CD8-positive, alpha-beta memory T cell (primary cell): ENCODE data around the gene SHISA6. TPM values are rescaled to one million over a fixed set of nuclear protein-coding genes. Genes with fewer than 3 reads are reported as not detected.
A peak's percentile ranks its signal among the peaks of the same experiment; 100 is the strongest.

Experiments used
- CTCF ChIA-PET: fragments of 350-600 bp; sonication (Branson Sonifier 250); formaldehyde crosslinking; loops from one replicate; lab custom pipeline; 2021; ENCODE audit warnings: antibody characterized with exemption; lab: Charles Lee
- POLR2A ChIA-PET: fragments of 350-600 bp; sonication (Branson Sonifier 250); formaldehyde crosslinking; loops from one replicate; lab custom pipeline; 2021; ENCODE audit warnings: antibody characterized with exemption; lab: Charles Lee
- DNase-seq, 5 donors: peaks; one replicate each; pipeline versions ENCODE4 v3.0.0 to v3.0.0-alpha.2; 2020 to 2022; ENCODE audit warnings: mixed read lengths in 1 of 5
- H3K27ac ChIP-seq: one replicate; pipeline ENCODE4 v1.7.0; 2013; ENCODE audit warnings: low read depth, mild to moderate bottlenecking, low read length, moderate library complexity
- H3K27me3 ChIP-seq: 2 replicates; pipeline ENCODE4 v1.7.0; 2013; ENCODE audit warnings: low read length, mild to moderate bottlenecking; ENCODE audit not compliant: insufficient read depth, poor library complexity, severe bottlenecking
- H3K36me3 ChIP-seq: 2 replicates; pipeline ENCODE4 v1.7.0; 2013; ENCODE audit warnings: mild to moderate bottlenecking, low read length, moderate library complexity; ENCODE audit not compliant: insufficient read depth
- H3K4me1 ChIP-seq: 2 replicates; pipeline ENCODE4 v1.7.0; 2013; ENCODE audit warnings: mild to moderate bottlenecking, low read length, moderate library complexity; ENCODE audit not compliant: insufficient read depth
- H3K4me3 ChIP-seq: 2 replicates; pipeline ENCODE4 v1.7.0; 2013; ENCODE audit warnings: mild to moderate bottlenecking, low read length
- H3K9me3 ChIP-seq: 2 replicates; pipeline ENCODE4 v1.7.0; 2013; ENCODE audit warnings: mild to moderate bottlenecking, low read length
- H3K27ac Mint-ChIP-seq, 8 donors: one replicate each; pipeline ENCODE4 v1.8.0; 2020 to 2021; ENCODE audit warnings: mixed read lengths in 8 of 8, mild to moderate bottlenecking in 6 of 8, inconsistent platforms in 3 of 8, moderate library complexity in 3 of 8
- H3K27me3 Mint-ChIP-seq, 2 donors: one replicate each; pipeline ENCODE4 v1.8.0; 2020 to 2021; ENCODE audit warnings: mixed read lengths in 2 of 2, mild to moderate bottlenecking in 1 of 2, moderate library complexity in 1 of 2
- H3K36me3 Mint-ChIP-seq, 3 donors: one replicate each; pipeline ENCODE4 v1.8.0; 2020 to 2021; ENCODE audit warnings: mixed read lengths in 3 of 3, inconsistent platforms in 1 of 3, mild to moderate bottlenecking in 1 of 3
- H3K4me1 Mint-ChIP-seq, 3 donors: one replicate each; pipeline ENCODE4 v1.8.0; 2020 to 2021; ENCODE audit warnings: mixed read lengths in 3 of 3, inconsistent platforms in 1 of 3, mild to moderate bottlenecking in 1 of 3
- H3K4me3 Mint-ChIP-seq, 7 donors: one replicate each; pipeline ENCODE4 v1.8.0; 2020 to 2021; ENCODE audit warnings: mixed read lengths in 7 of 7, mild to moderate bottlenecking in 6 of 7, moderate library complexity in 4 of 7, inconsistent platforms in 2 of 7
- H3K9me3 Mint-ChIP-seq, 5 donors: one replicate each; pipeline ENCODE4 v1.8.0; 2020 to 2022; ENCODE audit warnings: mixed read lengths in 5 of 5, mild to moderate bottlenecking in 3 of 5, moderate library complexity in 2 of 5, inconsistent platforms in 1 of 5
- polyA plus RNA-seq: library from polyadenylated mRNA; unstranded; fragments of 300-500 nt; fragmentation: Illumina TruSeq; gene quantifications from one replicate; pipeline ENCODE4 v1.2.3, GENCODE V29; 2021
- total RNA-seq, 2 experiments: library from RNA; stranded (reverse); gene quantifications; one replicate each; pipeline ENCODE4 v1.2.3, GENCODE V29; 2021

The SHISA6 gene
- total and polyA plus RNA-seq, 3 experiments from 2014 or later: not detected

GRCh38 chr17:11446316-11446715 is 205.3 kb downstream of the SHISA6 start:
- no peaks in the 10 kb centered on the region for H3K4me1 ChIP-seq
- H3K4me1 Mint-ChIP-seq: no peaks in the 10 kb centered on the region
- no peaks in the 10 kb centered on the region for H3K9me3 ChIP-seq
- H3K36me3 ChIP-seq: no peaks in the 10 kb centered on the region
- no peak overlapping the region for H3K27ac ChIP-seq
- H3K36me3 Mint-ChIP-seq: no peaks in the 10 kb centered on the region
- ChIA-PET POLR2A (no interaction called here), CTCF (no interaction called here)
- no peak for DNase-seq
- no peaks in the 10 kb centered on the region for H3K27me3 ChIP-seq
- H3K9me3 Mint-ChIP-seq: peaks cover 0 to 11% (median 6%) of the 10 kb centered on the region in 5 donors
- H3K4me3 Mint-ChIP-seq: no peak overlapping the region
- H3K4me3 ChIP-seq: no peak overlapping the region
- H3K27me3 Mint-ChIP-seq: no peaks in the 10 kb centered on the region
- no peak overlapping the region for H3K27ac Mint-ChIP-seq

GRCh38 chr17:11454096-11454495 is 213.1 kb downstream of the SHISA6 start:
- no peak overlapping the region for H3K4me3 ChIP-seq
- Mint-ChIP-seq H3K4me3 (no peak overlapping the region), H3K27me3 (peaks cover 0 to 2% of the 10 kb centered on the region in 2 donors), H3K9me3 (peaks cover 4 to 13% (median 7%) of the 10 kb centered on the region in 5 donors), H3K27ac (peak overlapping the region in 1 of 8 donors; percentile 83), H3K4me1 (no peaks in the 10 kb centered on the region), H3K36me3 (no peaks in the 10 kb centered on the region)
- no peaks in the 10 kb centered on the region for H3K9me3 ChIP-seq
- no peaks in the 10 kb centered on the region for H3K4me1 ChIP-seq
- CTCF ChIA-PET: no interaction called here
- no peak for DNase-seq
- no peaks in the 10 kb centered on the region for H3K36me3 ChIP-seq
- no peaks in the 10 kb centered on the region for H3K27me3 ChIP-seq
- POLR2A ChIA-PET: no interaction called here
- H3K27ac ChIP-seq: no peak overlapping the region

DNA sequence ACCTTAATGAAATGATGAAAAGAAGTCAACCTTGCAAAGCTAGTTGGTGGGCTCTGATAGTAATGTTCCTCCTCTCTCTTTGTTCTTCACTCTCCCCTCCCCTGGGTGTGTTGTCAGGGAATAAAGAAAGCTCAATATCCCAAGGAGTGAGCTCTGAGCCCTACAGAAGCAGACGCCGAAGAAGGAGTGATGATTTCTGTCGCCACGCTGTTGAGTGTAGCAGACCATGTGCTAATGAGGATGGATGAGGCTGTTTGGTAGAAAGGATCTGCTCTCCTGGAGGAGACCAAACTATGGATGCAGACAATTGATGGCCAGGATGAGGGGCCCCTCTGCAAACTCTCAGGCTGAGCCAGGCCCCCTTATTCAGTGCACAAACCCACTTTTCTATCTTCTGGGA is 217.3 kb downstream of the SHISA6 start:
- Histone ChIP-seq H3K27ac (no peak overlapping the region), H3K9me3 (no peaks in the 10 kb centered on the region), H3K4me3 (no peak overlapping the region), H3K36me3 (no peaks in the 10 kb centered on the region), H3K4me1 (no peaks in the 10 kb centered on the region), H3K27me3 (no peaks in the 10 kb centered on the region)
- Mint-ChIP-seq H3K4me1 (no peaks in the 10 kb centered on the region), H3K27ac (no peak overlapping the region), H3K9me3 (peaks cover 3 to 10% (median 9%) of the 10 kb centered on the region in 5 donors), H3K27me3 (peaks cover 0 to 2% of the 10 kb centered on the region in 2 donors), H3K4me3 (no peak overlapping the region), H3K36me3 (no peaks in the 10 kb centered on the region)
- POLR2A ChIA-PET: no interaction called here
- no peak for DNase-seq
- CTCF ChIA-PET: no interaction called here

DNA sequence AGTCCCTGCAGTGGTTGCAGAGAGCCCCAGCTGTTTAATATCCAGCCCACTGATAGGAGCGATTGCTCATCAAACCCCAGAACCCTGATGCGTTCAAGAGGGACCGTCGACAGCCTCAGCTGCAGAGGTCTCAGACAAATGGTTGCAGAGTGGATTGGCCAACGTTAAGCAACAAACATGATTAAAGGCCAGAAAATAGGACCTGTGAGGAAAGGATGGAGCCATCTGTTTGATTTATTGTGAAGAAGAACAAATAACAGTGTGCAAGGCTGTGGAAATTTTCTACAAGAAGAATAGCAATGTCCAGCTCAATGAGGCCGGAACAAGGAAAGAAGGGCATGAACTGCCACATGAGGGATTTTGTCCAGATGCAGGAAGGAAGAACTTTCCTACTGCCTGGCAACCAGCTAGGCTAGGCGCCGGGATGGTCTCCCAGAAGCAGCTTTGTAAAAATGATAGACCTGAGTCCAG is 218.9 kb downstream of the SHISA6 start:
- Mint-ChIP-seq H3K27ac (no peak overlapping the region), H3K36me3 (no peaks in the 10 kb centered on the region), H3K27me3 (no peaks in the 10 kb centered on the region), H3K4me3 (no peak overlapping the region), H3K4me1 (no peaks in the 10 kb centered on the region), H3K9me3 (peaks cover 0 to 10% (median 4%) of the 10 kb centered on the region in 5 donors)
- no peak overlapping the region for H3K4me3 ChIP-seq
- no peak for DNase-seq
- no peaks in the 10 kb centered on the region for H3K4me1 ChIP-seq
- H3K27me3 ChIP-seq: no peaks in the 10 kb centered on the region
- H3K36me3 ChIP-seq: no peaks in the 10 kb centered on the region
- H3K27ac ChIP-seq: no peak overlapping the region
- ChIA-PET POLR2A (no interaction called here), CTCF (no interaction called here)
- no peaks in the 10 kb centered on the region for H3K9me3 ChIP-seq

GRCh38 chr17:11461993-11462548 is 221.1 kb downstream of the SHISA6 start:
- no peaks in the 10 kb centered on the region for H3K27me3 Mint-ChIP-seq
- no peaks in the 10 kb centered on the region for H3K9me3 ChIP-seq
- ChIA-PET CTCF (no interaction called here), POLR2A (no interaction called here)
- H3K27ac ChIP-seq: no peak overlapping the region
- no peaks in the 10 kb centered on the region for H3K4me1 ChIP-seq
- H3K27ac Mint-ChIP-seq: no peak overlapping the region
- H3K4me3 ChIP-seq: no peak overlapping the region
- peaks cover 0 to 13% (median 6%) of the 10 kb centered on the region in 5 donors for H3K9me3 Mint-ChIP-seq
- no peak for DNase-seq
- no peaks in the 10 kb centered on the region for H3K4me1 Mint-ChIP-seq
- H3K27me3 ChIP-seq: no peaks in the 10 kb centered on the region
- H3K36me3 Mint-ChIP-seq: no peaks in the 10 kb centered on the region
- no peaks in the 10 kb centered on the region for H3K36me3 ChIP-seq
- H3K4me3 Mint-ChIP-seq: no peak overlapping the region

GRCh38 chr17:11467639-11468038 is 226.6 kb downstream of the SHISA6 start:
- H3K9me3 ChIP-seq: no peaks in the 10 kb centered on the region
- Mint-ChIP-seq H3K27ac (no peak overlapping the region), H3K9me3 (peaks cover 6 to 13% (median 8%) of the 10 kb centered on the region in 5 donors), H3K36me3 (no peaks in the 10 kb centered on the region), H3K27me3 (no peaks in the 10 kb centered on the region), H3K4me1 (no peaks in the 10 kb centered on the region), H3K4me3 (no peak overlapping the region)
- H3K27me3 ChIP-seq: no peaks in the 10 kb centered on the region
- no peak overlapping the region for H3K27ac ChIP-seq
- ChIA-PET CTCF (no interaction called here), POLR2A (no interaction called here)
- DNase-seq: no peak
- no peaks in the 10 kb centered on the region for H3K36me3 ChIP-seq
- H3K4me3 ChIP-seq: no peak overlapping the region
- no peaks in the 10 kb centered on the region for H3K4me1 ChIP-seq

DNA sequence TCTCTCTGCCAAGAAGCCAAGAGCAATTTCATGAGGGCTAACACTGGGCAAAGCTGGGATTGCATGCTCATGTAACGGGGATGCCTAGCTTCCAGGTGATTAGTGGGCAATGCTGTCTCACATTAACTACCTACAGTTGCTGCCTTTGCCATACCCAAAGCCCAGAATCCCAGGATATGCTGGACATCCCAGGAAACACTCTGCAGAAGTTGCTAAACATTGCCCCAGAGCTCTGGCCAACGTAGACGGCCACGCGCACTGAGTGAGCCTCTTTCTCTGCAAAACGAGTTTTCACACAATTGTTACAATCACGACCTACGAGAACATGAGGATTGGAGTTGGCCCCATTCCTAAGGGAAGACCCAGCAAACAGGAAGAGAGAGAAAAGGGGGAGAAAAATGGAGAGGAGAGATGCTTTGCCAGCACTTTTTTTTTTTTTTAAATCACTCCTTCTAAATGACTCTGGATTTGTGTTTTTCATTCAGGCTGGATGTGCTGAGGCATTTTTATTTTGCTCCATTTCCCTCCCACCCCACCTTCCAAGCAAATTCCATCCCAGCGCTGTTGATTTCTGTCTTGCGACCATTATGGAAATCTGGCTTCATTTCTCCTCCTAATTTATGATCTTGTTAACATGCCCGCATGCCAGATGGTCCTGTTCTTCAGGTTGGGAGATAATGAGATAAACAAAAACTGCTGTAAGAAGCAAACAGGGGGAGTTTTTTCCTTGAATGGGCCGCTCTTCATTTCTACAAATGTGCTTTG is 244.5 kb downstream of the SHISA6 start:
- H3K4me3 ChIP-seq: no peak overlapping the region
- POLR2A ChIA-PET: no interaction called here
- H3K27me3 Mint-ChIP-seq: peaks cover 0 to 1% of the 10 kb centered on the region in 2 donors
- H3K27me3 ChIP-seq: no peaks in the 10 kb centered on the region
- no peaks in the 10 kb centered on the region for H3K4me1 Mint-ChIP-seq
- no peaks in the 10 kb centered on the region for H3K4me1 ChIP-seq
- H3K27ac ChIP-seq: no peak overlapping the region
- no peak overlapping the region for H3K4me3 Mint-ChIP-seq
- CTCF ChIA-PET: no interaction called here
- no peaks in the 10 kb centered on the region for H3K36me3 Mint-ChIP-seq
- H3K9me3 ChIP-seq: no peaks in the 10 kb centered on the region
- no peaks in the 10 kb centered on the region for H3K36me3 ChIP-seq
- peaks cover 0 to 12% (median 10%) of the 10 kb centered on the region in 5 donors for H3K9me3 Mint-ChIP-seq
- DNase-seq: no peak
- H3K27ac Mint-ChIP-seq: no peak overlapping the region

GRCh38 chr17:11486101-11486867 is 245.3 kb downstream of the SHISA6 start:
- no peak overlapping the region for H3K4me3 ChIP-seq
- H3K36me3 ChIP-seq: no peaks in the 10 kb centered on the region
- Mint-ChIP-seq H3K36me3 (no peaks in the 10 kb centered on the region), H3K27ac (no peak overlapping the region), H3K27me3 (peaks cover 0 to 1% of the 10 kb centered on the region in 2 donors), H3K9me3 (peaks cover 0 to 15% (median 10%) of the 10 kb centered on the region in 5 donors), H3K4me3 (no peak overlapping the region), H3K4me1 (no peaks in the 10 kb centered on the region)
- CTCF ChIA-PET: no interaction called here
- no peaks in the 10 kb centered on the region for H3K4me1 ChIP-seq
- no peaks in the 10 kb centered on the region for H3K9me3 ChIP-seq
- H3K27me3 ChIP-seq: no peaks in the 10 kb centered on the region
- no peak for DNase-seq
- POLR2A ChIA-PET: no interaction called here
- H3K27ac ChIP-seq: no peak overlapping the region
